GM12892 (cell line): Measurements from ENCODE around the gene PRUNE2. TPM values are rescaled to one million over a fixed set of nuclear protein-coding genes. Genes with fewer than 3 reads are reported as not detected.
"Not testable (repeated sequence)": the region's sequence is repeated elsewhere in the genome, so short reads cannot be mapped to it uniquely, and the experiment has no call there.

Experiments used
- DNase-seq: peaks from one replicate; pipeline ENCODE4 v3.0.0; 2011; ENCODE audit not compliant: insufficient read length
- FAIRE-seq: peaks from 2 replicates; lab custom pipeline; 2011; peaks lifted over from hg19 to GRCh38; lab: Jason Lieb, UNC
- POLR2A ChIP-seq: IDR thresholded peaks from 2 replicates; pipeline ENCODE4 v1.6.1; 2011; ENCODE audit warnings: low read depth, low read length, control low read depth
- POLR2AphosphoS5 ChIP-seq: IDR thresholded peaks from 2 replicates; pipeline ENCODE4 v1.6.1; 2011; ENCODE audit warnings: low read depth, low read length, control low read depth
- TAF1 ChIP-seq: IDR thresholded peaks from 2 replicates; pipeline ENCODE4 v1.6.1; 2011; ENCODE audit warnings: low read depth, mild to moderate bottlenecking, control low read depth, low read length, borderline replicate concordance
- polyA plus RNA-seq: library from polyadenylated mRNA; unstranded; fragments of >200 nt; gene quantifications from one replicate; pipeline ENCODE4 v1.2.1, GENCODE V29; 2012; ENCODE audit warnings: missing spikeins, inconsistent platforms; ENCODE audit not compliant: missing spikeins

The PRUNE2 gene
- 1.7 TPM for polyA plus RNA-seq

- TF ChIP-seq TAF1 (no peak), POLR2A (no peak), POLR2AphosphoS5 (no peak)
- FAIRE-seq (no peak), DNase-seq (no peak)
Observed at GRCh38 chr9:76905791-76906646, at the start of gene PRUNE2. Gene PRUNE2, minus strand, starts transcription at chr9:76906114. Its CDS starts 151 bp downstream, at chr9:76905963.

- not testable (repeated sequence) for FAIRE-seq, DNase-seq
Observed at GRCh38 chr9:76955406-76955805, 49.5 kb upstream of the PRUNE2 start.

GRCh38 chr9:76949865-76950264, 44.0 kb upstream of the PRUNE2 start:
- DNase-seq (no peak), FAIRE-seq (no peak)
- TF ChIP-seq POLR2AphosphoS5 (no peak), POLR2A (no peak), TAF1 (no peak)

GRCh38 chr9:76944011-76944410, 38.1 kb upstream of the PRUNE2 start:
- FAIRE-seq (no peak), DNase-seq (no peak)

GRCh38 chr9:76943054-76943453, 37.1 kb upstream of the PRUNE2 start:
- no peak for FAIRE-seq
- no peak for TF ChIP-seq POLR2A
- TF ChIP-seq POLR2AphosphoS5 = no peak
- no peak for TF ChIP-seq TAF1
- DNase-seq = no peak

More at GRCh38 chr9:76944011-76944410, 38.1 kb upstream of the PRUNE2 start:
- TF ChIP-seq POLR2A = no peak
- TF ChIP-seq TAF1 = no peak
- TF ChIP-seq POLR2AphosphoS5 = no peak

GRCh38 chr9:76932757-76933156, 26.8 kb upstream of the PRUNE2 start:
- DNase-seq (no peak), FAIRE-seq (no peak)
- TF ChIP-seq TAF1 (no peak), POLR2A (no peak), POLR2AphosphoS5 (no peak)

- DNase-seq (no peak), FAIRE-seq (no peak)
- TF ChIP-seq POLR2AphosphoS5 (no peak), POLR2A (no peak), TAF1 (no peak)
Observed at GRCh38 chr9:76932265-76932664, 26.4 kb upstream of the PRUNE2 start.

GRCh38 chr9:76927540-76928240, 21.8 kb upstream of the PRUNE2 start:
- DNase-seq (no peak), FAIRE-seq (no peak)
- no peak for TF ChIP-seq POLR2AphosphoS5

- DNase-seq = no peak
- no peak for FAIRE-seq
- TF ChIP-seq POLR2A = no peak
- TF ChIP-seq TAF1 = no peak
- TF ChIP-seq POLR2AphosphoS5 = no peak
Observed at GRCh38 chr9:76926846-76927245, 20.9 kb upstream of the PRUNE2 start.

- DNase-seq (no peak), FAIRE-seq (no peak)
- TF ChIP-seq TAF1 (no peak), POLR2AphosphoS5 (no peak)
Observed at GRCh38 chr9:76926324-76926741, 20.4 kb upstream of the PRUNE2 start.

GRCh38 chr9:76921165-76921564, 15.3 kb upstream of the PRUNE2 start:
- FAIRE-seq = no peak
- TF ChIP-seq TAF1 (no peak), POLR2AphosphoS5 (no peak), POLR2A (no peak)
- DNase-seq = no peak

- DNase-seq = no peak
- no peak for FAIRE-seq
- no peak for TF ChIP-seq POLR2A
- TF ChIP-seq POLR2AphosphoS5 = no peak
- no peak for TF ChIP-seq TAF1
Observed at GRCh38 chr9:76917299-76917698, 11.4 kb upstream of the PRUNE2 start.

GRCh38 chr9:76916231-76916630, 10.3 kb upstream of the PRUNE2 start:
- TF ChIP-seq POLR2AphosphoS5 (no peak), TAF1 (no peak), POLR2A (no peak)
- FAIRE-seq (no peak), DNase-seq (no peak)
